Measurements from ENCODE around the gene DLG2.

Gene DLG2

DNA sequence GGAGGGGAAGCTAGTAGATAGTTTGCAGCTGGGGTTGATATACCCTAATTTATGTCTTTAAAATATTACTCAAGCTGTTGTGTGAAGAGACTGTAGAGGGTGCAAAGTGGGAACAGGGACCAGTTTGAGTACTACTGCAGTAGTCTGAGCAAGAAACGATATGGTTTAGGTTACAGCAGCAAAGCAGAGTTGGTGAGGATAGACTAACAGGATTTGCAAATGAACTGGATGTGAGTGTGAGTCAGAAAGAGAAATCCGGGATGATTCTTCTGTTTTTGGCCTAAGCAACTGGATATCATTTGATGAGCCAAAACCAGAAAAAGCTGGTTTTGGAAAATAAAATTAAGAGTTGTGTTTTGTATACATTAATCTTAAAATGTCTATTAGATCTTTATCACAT is 1591.5 kb downstream of the DLG2 start:
- no peak overlapping the region for H3K4me3 ChIP-seq (ENCODE audit: low read depth, low read length)
- DNase-seq (ENCODE audit: low read depth): no peak
- TF ChIP-seq, protein P1, sequence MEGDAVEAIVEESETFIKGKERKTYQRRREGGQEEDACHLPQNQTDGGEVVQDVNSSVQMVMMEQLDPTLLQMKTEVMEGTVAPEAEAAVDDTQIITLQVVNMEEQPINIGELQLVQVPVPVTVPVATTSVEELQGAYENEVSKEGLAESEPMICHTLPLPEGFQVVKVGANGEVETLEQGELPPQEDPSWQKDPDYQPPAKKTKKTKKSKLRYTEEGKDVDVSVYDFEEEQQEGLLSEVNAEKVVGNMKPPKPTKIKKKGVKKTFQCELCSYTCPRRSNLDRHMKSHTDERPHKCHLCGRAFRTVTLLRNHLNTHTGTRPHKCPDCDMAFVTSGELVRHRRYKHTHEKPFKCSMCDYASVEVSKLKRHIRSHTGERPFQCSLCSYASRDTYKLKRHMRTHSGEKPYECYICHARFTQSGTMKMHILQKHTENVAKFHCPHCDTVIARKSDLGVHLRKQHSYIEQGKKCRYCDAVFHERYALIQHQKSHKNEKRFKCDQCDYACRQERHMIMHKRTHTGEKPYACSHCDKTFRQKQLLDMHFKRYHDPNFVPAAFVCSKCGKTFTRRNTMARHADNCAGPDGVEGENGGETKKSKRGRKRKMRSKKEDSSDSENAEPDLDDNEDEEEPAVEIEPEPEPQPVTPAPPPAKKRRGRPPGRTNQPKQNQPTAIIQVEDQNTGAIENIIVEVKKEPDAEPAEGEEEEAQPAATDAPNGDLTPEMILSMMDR (IDR thresholded peaks at IDR 0.05; ENCODE audit: control insufficient read depth, extremely low read depth, insufficient read depth): no peak

DNA sequence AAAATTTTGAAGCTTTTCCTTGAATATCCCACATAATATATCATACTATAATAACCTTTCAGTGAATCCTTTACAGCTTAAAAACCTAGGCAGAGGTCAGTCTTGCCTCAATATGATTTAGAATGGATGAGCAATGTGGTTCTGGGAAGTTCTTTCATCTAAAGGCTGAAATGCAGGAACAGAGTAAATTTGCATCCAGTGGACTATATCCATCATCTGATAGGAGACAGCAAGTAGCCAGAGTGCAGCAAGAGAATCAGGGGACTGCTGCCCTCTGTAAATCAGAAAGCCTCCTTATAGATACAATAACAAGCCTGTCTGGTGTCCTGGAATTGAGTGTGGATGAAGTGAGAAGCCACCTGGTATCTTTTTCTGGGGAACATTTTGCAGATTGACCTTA is 1592.7 kb downstream of the DLG2 start:
- TF ChIP-seq, protein P1 (IDR thresholded peaks at IDR 0.05; ENCODE audit: control insufficient read depth, extremely low read depth, insufficient read depth): no peak
- DNase-seq (ENCODE audit: low read depth): no peak
- H3K4me3 ChIP-seq (ENCODE audit: low read depth, low read length): no peak overlapping the region

DNA sequence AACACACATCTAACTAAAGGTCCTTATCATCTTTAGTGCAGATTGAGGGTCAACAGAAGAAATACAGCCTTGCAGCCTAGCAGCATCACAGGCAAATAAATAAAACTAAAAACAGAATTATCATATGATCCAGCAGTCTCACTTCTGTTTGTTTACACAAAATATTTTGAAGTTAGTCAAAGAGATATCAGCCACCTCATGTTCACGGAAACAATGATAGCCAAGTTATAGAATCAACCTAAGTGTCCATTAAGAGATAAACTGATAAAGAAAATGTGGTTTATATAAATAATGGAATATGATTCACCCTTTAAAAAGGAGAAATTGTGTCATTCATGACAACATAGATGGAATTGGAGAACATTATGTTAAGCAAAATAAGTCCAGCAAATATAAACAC is 1602.9 kb downstream of the DLG2 start:
- no peak overlapping the region for H3K4me3 ChIP-seq (ENCODE audit: low read depth, low read length)
- DNase-seq (ENCODE audit: low read depth): no peak
- TF ChIP-seq, protein P1 (IDR thresholded peaks at IDR 0.05; ENCODE audit: control insufficient read depth, extremely low read depth, insufficient read depth): no peak

DNA sequence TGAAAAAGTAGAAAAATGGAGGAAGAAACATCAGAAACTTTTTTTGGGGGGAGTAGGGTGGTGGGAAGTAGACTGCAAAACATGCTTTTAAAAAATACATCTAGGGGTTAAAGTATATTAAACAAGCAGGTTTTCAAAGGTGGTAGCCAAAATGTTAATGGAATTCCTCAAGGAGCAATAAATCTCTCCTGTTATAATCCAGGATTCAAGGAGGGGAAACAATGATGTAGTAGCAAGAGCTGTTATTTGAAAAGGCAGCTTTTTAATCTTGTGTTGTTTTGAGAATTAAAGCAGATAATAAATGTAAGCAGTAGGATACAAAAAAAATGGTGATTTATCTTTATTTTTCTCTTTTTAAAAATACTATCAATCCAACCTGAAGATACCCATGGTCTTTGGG is 1604.4 kb downstream of the DLG2 start:
- TF ChIP-seq, protein P1 (IDR thresholded peaks at IDR 0.05; ENCODE audit: control insufficient read depth, extremely low read depth, insufficient read depth): no peak
- H3K4me3 ChIP-seq (ENCODE audit: low read depth, low read length): no peak overlapping the region
- DNase-seq (ENCODE audit: low read depth): no peak

DNA sequence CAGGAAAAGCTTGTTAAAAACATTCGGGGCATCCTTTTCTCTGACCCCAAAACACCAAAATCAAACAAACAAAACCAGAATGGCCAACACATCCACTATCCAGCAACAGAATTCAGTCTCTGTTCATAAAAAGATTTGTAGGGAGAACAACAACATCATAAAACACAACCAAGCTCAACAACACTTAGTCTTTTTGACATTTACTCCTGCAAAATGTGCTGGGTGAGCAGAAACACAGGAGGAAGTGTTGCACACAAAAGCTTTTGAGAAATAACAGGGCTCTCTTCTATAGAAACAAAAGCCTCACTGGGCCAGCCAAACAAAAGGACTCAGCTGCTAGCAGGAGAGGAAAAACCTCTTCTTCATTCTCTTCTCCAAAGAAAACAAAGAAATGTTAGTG is 1604.9 kb downstream of the DLG2 start:
- H3K4me3 ChIP-seq (ENCODE audit: low read depth, low read length): no peak overlapping the region
- no peak for DNase-seq (ENCODE audit: low read depth)
- TF ChIP-seq, protein P1 (IDR thresholded peaks at IDR 0.05; ENCODE audit: control insufficient read depth, extremely low read depth, insufficient read depth): no peak

DNA sequence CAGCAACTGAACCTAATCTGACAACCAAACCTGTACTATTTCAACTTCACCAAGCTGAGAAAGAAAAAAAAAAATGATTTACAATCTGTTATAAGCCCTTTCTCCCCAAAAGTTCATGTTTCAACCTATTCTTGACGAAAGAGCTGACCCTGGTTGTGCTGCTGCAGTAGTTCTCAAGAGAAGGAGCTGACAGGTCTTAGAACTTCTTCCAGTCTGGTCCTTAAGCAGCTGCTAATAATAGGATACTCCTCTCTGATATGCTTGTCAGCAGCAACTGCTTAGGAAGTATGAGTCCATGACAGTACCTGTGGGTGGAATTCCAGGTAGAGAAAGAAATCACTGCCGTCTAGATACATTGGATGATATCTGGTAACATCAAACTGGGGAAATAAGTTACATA is 1605.9 kb downstream of the DLG2 start:
- no peak for DNase-seq (ENCODE audit: low read depth)
- H3K4me3 ChIP-seq (ENCODE audit: low read depth, low read length): no peak overlapping the region
- TF ChIP-seq, protein P1 (IDR thresholded peaks at IDR 0.05; ENCODE audit: control insufficient read depth, extremely low read depth, insufficient read depth): no peak

DNA sequence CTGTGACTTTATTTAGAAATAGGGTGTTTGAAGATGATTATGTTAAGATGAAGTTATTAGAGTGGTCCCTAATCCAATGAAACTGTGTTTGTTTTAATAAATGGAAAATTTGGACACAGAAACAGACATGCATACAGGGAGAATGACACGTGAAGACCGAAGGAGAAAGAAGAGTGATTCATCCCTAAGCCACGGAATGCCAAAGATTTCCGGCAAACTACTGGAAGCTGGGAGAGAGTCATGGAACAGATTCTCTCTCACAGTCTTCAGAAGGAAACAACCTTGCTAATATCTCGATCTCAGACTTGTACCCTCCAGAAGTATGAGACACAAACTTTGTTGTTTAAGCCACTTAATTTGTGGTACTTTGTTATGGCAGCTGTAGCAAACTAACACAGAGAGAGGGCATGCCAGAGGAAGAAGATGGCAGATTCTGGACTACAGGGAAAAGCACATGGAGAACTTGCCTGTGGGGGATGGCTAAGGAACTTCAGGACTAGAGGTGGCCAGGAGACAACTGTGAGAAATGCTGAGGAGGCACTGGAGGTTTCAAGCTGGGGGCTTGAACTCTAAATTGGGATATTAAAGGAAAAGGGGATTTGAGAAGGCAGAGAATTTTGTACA is 1607.5 kb downstream of the DLG2 start:
- TF ChIP-seq, protein P1 (IDR thresholded peaks at IDR 0.05; ENCODE audit: control insufficient read depth, extremely low read depth, insufficient read depth): no peak
- DNase-seq (ENCODE audit: low read depth): no peak
- no peak overlapping the region for H3K4me3 ChIP-seq (ENCODE audit: low read depth, low read length)
